Activated CD4-positive, alpha-beta T cell treated with anti-CD3 and anti-CD28 coated beads, Interleukin-2, amount 50 U/mL, for 4 hours (primary cell): ENCODE data around the gene PJVK.

ENCODE experiments used
- DNase-seq, 2 experiments: peaks; one replicate each; pipeline ENCODE4 v3.0.0-alpha.2; 2020

Gene PJVK

DNA sequence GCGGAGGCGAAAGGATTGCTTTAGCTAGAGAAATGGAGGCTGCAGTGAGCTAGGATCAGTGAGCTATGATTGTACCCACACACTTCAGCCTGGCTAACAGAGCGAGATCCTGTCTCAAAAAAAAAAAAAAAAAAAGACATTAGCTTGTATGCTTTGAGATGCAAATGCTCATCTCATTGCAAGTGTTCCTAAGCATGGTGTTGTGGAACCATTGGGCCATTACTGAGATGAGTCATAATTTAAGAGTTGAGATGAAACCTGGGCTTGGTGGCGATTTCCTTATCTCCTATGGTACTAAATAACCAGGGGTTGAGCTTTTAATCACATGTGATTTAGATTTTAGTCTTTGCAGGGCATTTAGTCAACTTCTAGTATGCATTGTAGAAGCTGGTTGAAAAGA, 31.3 kb downstream of the PJVK start:
- DNase-seq, result no peak

- DNase-seq, result no peak
These were observed 33.3 kb downstream of the PJVK start for GRCh38 chr2:178484245-178485041.

DNA sequence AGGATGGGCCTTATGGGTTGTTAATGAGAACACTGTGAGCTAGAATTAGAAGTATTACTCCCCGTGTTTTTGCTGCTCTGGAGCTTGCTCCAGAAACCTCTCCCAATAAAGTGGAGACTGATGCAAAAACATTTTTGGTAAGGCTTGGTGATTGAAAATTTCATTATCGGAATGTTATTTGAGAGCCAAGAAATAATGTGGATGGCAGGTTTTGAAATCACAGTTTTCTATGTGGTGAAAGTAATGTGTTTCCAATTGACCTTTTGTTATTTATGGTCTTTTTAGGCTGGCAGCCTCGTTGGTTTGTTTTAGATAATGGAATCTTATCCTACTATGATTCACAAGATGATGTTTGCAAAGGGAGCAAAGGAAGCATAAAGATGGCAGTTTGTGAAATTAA, 34.2 kb downstream of the PJVK start:
- DNase-seq, result no peak

GRCh38 chr2:178491612-178492011, 40.4 kb downstream of the PJVK start:
- no peak for DNase-seq

GRCh38 chr2:178496049-178496448, 44.9 kb downstream of the PJVK start:
- no peak for DNase-seq

GRCh38 chr2:178498137-178498536, 47.0 kb downstream of the PJVK start:
- no peak for DNase-seq

DNA sequence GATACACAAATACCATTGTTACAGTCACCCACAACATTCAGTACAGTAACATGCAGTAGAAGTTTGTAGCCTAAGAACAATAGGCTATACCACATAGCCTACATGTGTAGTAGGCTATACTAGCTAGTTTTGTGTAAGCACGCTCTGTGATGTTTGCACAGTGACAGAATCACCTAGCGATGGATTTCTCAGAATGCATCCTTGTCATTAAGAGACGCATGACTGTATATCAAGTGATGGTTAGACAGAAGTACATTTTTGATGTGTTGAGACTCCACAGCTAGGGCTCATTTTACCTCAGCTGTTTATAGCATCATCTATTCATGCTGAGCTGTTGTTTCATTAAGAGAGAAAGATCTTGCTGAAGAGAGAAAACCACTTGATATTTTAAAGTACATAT, 48.5 kb downstream of the PJVK start:
- DNase-seq, result no peak

- no peak for DNase-seq
These were observed 51.6 kb downstream of the PJVK start for GRCh38 chr2:178502751-178503150.

DNA sequence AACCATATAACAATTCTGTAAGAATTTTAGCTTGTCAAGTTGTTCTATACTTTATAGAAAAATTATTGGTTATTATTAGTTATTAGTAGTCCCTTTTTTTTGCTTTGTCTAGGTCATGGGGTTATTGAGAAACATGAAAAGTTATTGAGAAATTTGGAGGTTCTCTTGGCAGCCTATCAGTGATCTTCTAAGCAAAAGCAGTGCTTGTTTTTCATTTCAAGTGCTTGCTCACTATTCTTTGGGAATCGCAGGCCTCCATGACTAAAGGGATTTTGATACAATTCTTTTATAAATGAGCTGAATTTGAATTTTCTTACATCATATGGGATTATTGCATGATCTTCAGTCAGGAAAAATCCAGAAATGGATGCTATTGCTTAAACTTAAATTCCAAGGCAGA, 54.9 kb downstream of the PJVK start:
- DNase-seq, result no peak

GRCh38 chr2:178506524-178506923, 55.3 kb downstream of the PJVK start:
- DNase-seq, result no peak

DNA sequence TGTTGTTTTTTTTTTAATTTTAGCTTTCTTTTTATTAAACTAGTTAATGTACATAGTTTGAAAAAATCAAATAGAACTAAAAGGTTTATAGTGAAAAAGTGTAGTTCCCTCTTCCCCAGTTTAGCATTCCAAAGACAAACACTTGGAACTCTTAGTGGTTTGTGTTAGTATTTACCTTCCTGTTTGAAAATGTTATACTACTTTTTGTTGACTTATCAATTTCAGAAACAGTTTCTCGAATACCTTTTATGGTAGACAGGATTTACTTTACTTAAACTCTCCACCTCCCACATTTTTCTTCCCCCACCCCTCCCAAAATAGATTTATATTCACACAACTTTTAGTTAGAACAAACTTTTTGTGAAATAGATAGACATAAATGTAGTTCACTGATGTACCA, 55.8 kb downstream of the PJVK start:
- no peak for DNase-seq

DNA sequence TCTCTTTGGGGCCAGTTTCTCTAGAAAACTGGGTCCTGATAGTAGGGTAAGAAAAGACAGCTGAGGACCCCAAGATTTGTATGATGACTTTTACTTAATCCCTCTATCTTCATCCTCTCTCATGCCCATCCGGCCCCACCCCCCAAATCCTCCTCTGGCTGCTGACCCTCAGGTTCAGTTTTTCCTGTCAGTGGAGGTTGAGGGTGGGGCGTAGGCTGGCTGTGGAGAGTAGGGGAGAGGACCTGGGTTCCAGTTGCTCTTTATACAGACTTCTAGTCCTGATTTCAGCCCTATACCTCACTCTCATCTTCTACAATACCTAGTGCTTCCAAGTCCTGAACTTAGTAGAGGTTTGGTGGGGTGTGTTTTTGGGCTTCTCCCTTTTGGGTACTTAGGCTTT, 57.5 kb downstream of the PJVK start:
- DNase-seq, result no peak

GRCh38 chr2:178510384-178510783, 59.2 kb downstream of the PJVK start:
- no peak for DNase-seq
